ENCODE data around the gene IQCK. TPM values are rescaled to one million over a fixed set of nuclear protein-coding genes. Genes with fewer than 3 reads are reported as not detected.

Gene IQCK
- total RNA-seq, 4 donors from 2014 or later = 9.0 to 16.3 (median 14.5) TPM

DNA sequence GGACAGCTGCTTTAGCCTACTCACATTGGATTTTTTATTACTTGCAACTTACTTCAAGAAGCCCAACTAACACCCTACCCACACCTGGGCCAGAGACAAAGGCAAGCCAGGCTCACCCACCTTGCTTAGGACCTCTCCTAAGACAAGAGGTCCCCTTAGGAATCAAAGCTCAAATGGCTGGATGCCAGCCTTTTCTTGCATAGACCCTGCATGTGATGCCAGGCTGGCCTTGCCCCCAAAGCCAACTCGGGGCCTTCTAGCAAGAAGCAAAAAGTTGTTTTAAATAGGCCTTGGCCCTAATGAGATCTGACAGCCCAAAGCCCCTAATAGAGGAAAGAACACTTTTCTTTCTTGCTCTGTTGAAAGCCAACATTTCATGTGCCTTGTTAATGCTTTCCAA lies 145.9 kb downstream of the IQCK start:
- ATAC-seq = no peak
- TF ChIP-seq EP300 (IDR thresholded peaks at IDR 0.05) (no peak), POLR2A (IDR thresholded peaks at IDR 0.05) (no peak), POLR2AphosphoS5 (IDR thresholded peaks at IDR 0.05) (no peak)
- TF ChIP-seq, protein P1, sequence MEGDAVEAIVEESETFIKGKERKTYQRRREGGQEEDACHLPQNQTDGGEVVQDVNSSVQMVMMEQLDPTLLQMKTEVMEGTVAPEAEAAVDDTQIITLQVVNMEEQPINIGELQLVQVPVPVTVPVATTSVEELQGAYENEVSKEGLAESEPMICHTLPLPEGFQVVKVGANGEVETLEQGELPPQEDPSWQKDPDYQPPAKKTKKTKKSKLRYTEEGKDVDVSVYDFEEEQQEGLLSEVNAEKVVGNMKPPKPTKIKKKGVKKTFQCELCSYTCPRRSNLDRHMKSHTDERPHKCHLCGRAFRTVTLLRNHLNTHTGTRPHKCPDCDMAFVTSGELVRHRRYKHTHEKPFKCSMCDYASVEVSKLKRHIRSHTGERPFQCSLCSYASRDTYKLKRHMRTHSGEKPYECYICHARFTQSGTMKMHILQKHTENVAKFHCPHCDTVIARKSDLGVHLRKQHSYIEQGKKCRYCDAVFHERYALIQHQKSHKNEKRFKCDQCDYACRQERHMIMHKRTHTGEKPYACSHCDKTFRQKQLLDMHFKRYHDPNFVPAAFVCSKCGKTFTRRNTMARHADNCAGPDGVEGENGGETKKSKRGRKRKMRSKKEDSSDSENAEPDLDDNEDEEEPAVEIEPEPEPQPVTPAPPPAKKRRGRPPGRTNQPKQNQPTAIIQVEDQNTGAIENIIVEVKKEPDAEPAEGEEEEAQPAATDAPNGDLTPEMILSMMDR (IDR thresholded peaks at IDR 0.05) = no peak
- WGBS, 2 donors (ENCODE audit: low coverage in 1 of 2) = 100% methylated on average over 1 of the region's 1 CpG
- peaks cover 0 to 22% of the 10 kb centered on the region in 2 donors for H3K36me3 ChIP-seq
- no peak overlapping the region for H3K27ac ChIP-seq
- H3K4me1 ChIP-seq = no peaks in the 10 kb centered on the region
- H3K9me3 ChIP-seq = no peaks in the 10 kb centered on the region
- H3K4me3 ChIP-seq = no peak overlapping the region
- H3K27me3 ChIP-seq = no peaks in the 10 kb centered on the region

DNA sequence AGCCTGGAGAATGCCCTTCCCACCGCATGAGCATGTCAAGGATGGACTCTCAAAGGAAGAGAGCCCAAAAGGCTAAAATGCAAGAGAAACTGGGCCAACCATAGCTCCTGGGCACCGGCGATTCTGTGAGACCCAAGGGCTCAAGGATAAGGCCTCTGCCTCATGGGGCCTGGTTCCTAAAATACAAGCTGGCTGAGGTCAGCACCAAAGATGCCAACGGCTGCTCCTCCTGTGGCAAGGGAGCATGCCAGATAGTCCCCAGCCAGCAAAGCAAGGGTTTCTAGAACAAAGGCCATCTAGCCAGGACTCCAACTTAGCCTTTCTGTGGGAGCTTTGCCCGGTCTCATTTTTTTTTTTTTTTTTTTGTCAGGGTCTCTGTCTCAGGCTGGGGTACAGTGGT lies 146.5 kb downstream of the IQCK start:
- no peak for ATAC-seq
- WGBS, 2 donors (ENCODE audit: low coverage in 1 of 2) = 97 to 100% methylated on average over 1 to 5 of the region's 5 CpGs

DNA sequence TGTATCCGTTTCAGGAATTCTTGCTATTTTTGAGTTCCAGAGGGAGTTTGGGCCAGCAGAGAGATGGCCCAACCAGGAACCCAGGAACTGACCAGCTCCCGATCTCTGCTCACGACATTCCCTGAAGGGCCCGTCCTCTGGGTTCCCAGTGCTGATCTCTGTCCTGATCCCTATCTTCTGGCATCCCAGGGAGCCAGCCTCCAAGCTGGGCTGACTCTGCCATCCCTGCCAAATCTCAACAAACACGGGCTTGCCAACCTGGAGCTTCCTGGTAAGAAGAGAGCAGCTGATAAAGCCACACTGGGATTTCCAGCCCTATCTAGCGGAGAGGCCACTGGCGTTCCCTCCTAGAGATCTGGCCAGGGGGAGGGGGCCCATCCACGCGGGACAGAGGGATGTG lies 150.3 kb downstream of the IQCK start:
- no peak for ATAC-seq
- Histone ChIP-seq H3K27ac (no peak overlapping the region), H3K9me3 (no peaks in the 10 kb centered on the region), H3K36me3 (peaks cover 0 to 31% of the 10 kb centered on the region in 2 donors), H3K4me1 (no peaks in the 10 kb centered on the region), H3K4me3 (no peak overlapping the region), H3K27me3 (no peaks in the 10 kb centered on the region)
- WGBS, 2 donors (ENCODE audit: low coverage in 1 of 2) = 77 to 82% methylated on average over 3 to 6 of the region's 9 CpGs
- TF ChIP-seq, protein P1 (IDR thresholded peaks at IDR 0.05) = no peak
- TF ChIP-seq EP300 (IDR thresholded peaks at IDR 0.05) (no peak), POLR2AphosphoS5 (IDR thresholded peaks at IDR 0.05) (no peak), POLR2A (IDR thresholded peaks at IDR 0.05) (no peak)

More for the DNA sequence above, 146.5 kb downstream of the IQCK start:
- Histone ChIP-seq H3K27ac (no peak overlapping the region), H3K4me3 (no peak overlapping the region), H3K27me3 (no peaks in the 10 kb centered on the region), H3K9me3 (no peaks in the 10 kb centered on the region), H3K36me3 (peaks cover 0 to 17% of the 10 kb centered on the region in 2 donors), H3K4me1 (no peaks in the 10 kb centered on the region)
- TF ChIP-seq, protein P1 (IDR thresholded peaks at IDR 0.05) = no peak
- TF ChIP-seq POLR2AphosphoS5 (IDR thresholded peaks at IDR 0.05) (no peak), POLR2A (IDR thresholded peaks at IDR 0.05) (no peak), EP300 (IDR thresholded peaks at IDR 0.05) (no peak)

DNA sequence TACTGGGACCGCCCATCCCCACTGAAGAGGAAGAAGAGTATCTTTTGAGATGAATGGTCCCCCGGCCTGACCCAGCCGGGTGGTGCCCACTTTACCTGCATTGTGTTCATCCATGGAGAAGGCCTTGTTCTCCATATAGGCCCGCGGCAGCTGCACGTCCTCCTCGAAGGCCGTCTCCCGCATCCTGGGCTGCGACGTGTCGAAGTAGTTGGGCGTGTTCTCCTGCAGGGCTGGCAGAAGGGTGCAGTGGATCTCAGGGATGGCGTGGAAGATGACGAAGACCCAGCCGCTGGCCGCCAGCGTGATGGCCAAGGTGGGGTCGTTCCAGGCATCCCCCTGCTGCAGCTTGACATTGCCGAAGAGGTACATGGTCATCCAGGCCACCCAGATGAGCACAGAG lies 153.7 kb downstream of the IQCK start:
- no peaks in the 10 kb centered on the region for H3K4me1 ChIP-seq
- no peak overlapping the region for H3K27ac ChIP-seq
- ATAC-seq = no peak
- H3K4me3 ChIP-seq = no peak overlapping the region
- H3K27me3 ChIP-seq = no peaks in the 10 kb centered on the region
- H3K36me3 ChIP-seq = peaks cover 0 to 31% of the 10 kb centered on the region in 2 donors
- TF ChIP-seq POLR2A (IDR thresholded peaks at IDR 0.05) = no peak
- no peak for TF ChIP-seq EP300 (IDR thresholded peaks at IDR 0.05)
- TF ChIP-seq POLR2AphosphoS5 (IDR thresholded peaks at IDR 0.05) = no peak
- TF ChIP-seq, protein P1 (IDR thresholded peaks at IDR 0.05) = no peak
- WGBS, 2 donors (ENCODE audit: low coverage in 1 of 2) = 100% methylated on average over 5 of the region's 20 CpGs; no CpG with 5 or more reads in 1 of the 2 donors
- H3K9me3 ChIP-seq = no peaks in the 10 kb centered on the region

DNA sequence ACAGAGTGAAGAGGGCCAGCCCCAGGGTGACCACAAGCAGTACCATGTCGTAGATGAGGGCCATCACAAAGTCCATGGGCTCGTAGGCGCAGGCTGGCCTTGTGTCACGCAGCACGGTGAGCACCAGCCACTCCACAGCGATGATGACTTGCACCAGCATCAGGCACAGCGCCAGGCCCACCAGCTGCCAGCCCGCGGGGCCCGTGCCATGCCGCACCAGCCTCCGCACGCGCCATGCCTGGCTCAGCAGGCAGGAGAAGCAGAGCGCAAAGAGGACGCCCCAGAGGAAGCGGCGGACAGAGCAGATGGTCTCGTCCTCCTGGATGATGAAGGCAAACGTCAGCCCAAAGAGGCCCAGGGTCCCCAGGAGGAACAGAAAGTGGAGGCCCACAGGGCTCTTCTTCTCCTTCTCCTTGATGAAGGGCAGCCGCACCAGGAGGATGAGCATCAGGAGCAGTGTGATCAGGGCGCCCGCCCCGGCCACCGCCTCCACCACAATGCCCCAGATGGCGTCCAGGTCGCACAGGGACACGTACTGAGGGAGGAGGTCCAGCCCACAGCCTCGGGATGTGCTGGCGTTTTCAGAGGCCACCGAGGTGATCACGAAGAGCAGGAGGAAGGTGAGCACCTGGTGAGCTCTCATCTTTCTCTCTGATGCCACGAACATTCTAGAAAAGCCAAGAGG lies 154.2 kb downstream of the IQCK start:
- WGBS, 2 donors (ENCODE audit: low coverage in 1 of 2) = 96% methylated on average over 5 of the region's 33 CpGs; no CpG with 5 or more reads in 1 of the 2 donors

More for the DNA sequence above, 154.2 kb downstream of the IQCK start:
- H3K27me3 ChIP-seq = no peaks in the 10 kb centered on the region
- H3K27ac ChIP-seq = no peak overlapping the region
- no peaks in the 10 kb centered on the region for H3K9me3 ChIP-seq
- no peak for ATAC-seq
- TF ChIP-seq EP300 (IDR thresholded peaks at IDR 0.05) = no peak
- TF ChIP-seq, protein P1 (IDR thresholded peaks at IDR 0.05) = no peak
- TF ChIP-seq POLR2AphosphoS5 (IDR thresholded peaks at IDR 0.05) = no peak
- no peak for TF ChIP-seq POLR2A (IDR thresholded peaks at IDR 0.05)
- H3K4me1 ChIP-seq = no peaks in the 10 kb centered on the region
- H3K4me3 ChIP-seq = no peak overlapping the region
- peaks cover 0 to 31% of the 10 kb centered on the region in 2 donors for H3K36me3 ChIP-seq
